PC-9 (cell line): ENCODE data around the gene SMC4. TPM values are rescaled to one million over a fixed set of nuclear protein-coding genes. Genes with fewer than 3 reads are reported as not detected.

Experiments
- BruUV-seq: library from RNA; stranded (reverse); fragments of 400-500 nt; replicated peaks from 2 replicates; lab custom pipeline; 2021; lab: Mats Ljungman, UMichigan
- CTCF ChIA-PET: fragments of 300-600 bp; sonication (Branson Sonifier 250); formaldehyde crosslinking; loops from one replicate; lab custom pipeline; 2022; ENCODE audit warnings: antibody characterized with exemption; lab: Charles Lee
- POLR2A ChIA-PET: fragments of 300-600 bp; sonication (Branson Sonifier 250); formaldehyde crosslinking; loops from one replicate; lab custom pipeline; 2022; ENCODE audit warnings: antibody characterized with exemption; ENCODE audit not compliant: unreplicated experiment; lab: Charles Lee
- DNase-seq, 2 experiments: peaks; one replicate each; pipeline versions ENCODE4 v3.0.0 to v3.0.0-alpha.2; 2015 to 2022; ENCODE audit warnings: mixed read lengths in 1 of 2
- H2AFZ ChIP-seq: fragments of 200-600 bp; sonication (generic); 2 replicates; pipeline ENCODE4 v1.8.1; 2017; ENCODE audit warnings: antibody characterized with exemption
- H3F3A ChIP-seq: fragments of 200-600 bp; sonication (generic); 2 replicates; pipeline ENCODE4 v1.8.1; 2017; ENCODE audit warnings: antibody characterized with exemption, mild to moderate bottlenecking, low read depth; ENCODE audit not compliant: insufficient read depth
- H3K27ac ChIP-seq: fragments of 200-600 bp; sonication (generic); 2 replicates; pipeline ENCODE4 v1.6.1; 2016; ENCODE audit warnings: mixed run types
- H3K27me3 ChIP-seq: fragments of 200-600 bp; sonication (generic); 2 replicates; pipeline ENCODE4 v1.6.1; 2016; ENCODE audit warnings: low read depth, mixed run types; ENCODE audit not compliant: insufficient read depth
- H3K36me3 ChIP-seq: fragments of 200-600 bp; sonication (generic); 2 replicates; pipeline ENCODE4 v1.6.1; 2016; ENCODE audit warnings: low read depth, mixed run types
- H3K4me1 ChIP-seq: fragments of 200-600 bp; sonication (generic); replicated peaks from 2 replicates; pipeline ENCODE4 v1.6.1; 2016; ENCODE audit warnings: mixed run types; ENCODE audit not compliant: insufficient read depth
- H3K4me2 ChIP-seq: fragments of 200-600 bp; sonication (generic); 2 replicates; pipeline ENCODE4 v1.6.1; 2017; ENCODE audit warnings: mixed run types
- H3K4me3 ChIP-seq: fragments of 200-600 bp; sonication (generic); 2 replicates; pipeline ENCODE4 v1.6.1; 2016; ENCODE audit warnings: mixed run types
- H3K79me2 ChIP-seq: fragments of 200-600 bp; sonication (generic); 2 replicates; pipeline ENCODE4 v1.6.1; 2017; ENCODE audit warnings: low read depth, mixed run types
- H3K9me2 ChIP-seq: fragments of 200-600 bp; sonication (generic); 2 replicates; pipeline ENCODE4 v1.8.1; 2017; ENCODE audit warnings: mild to moderate bottlenecking; ENCODE audit not compliant: insufficient read depth
- H3K9me3 ChIP-seq: fragments of 200-600 bp; sonication (generic); 2 replicates; pipeline ENCODE4 v1.8.1; 2016; ENCODE audit warnings: low read depth; ENCODE audit not compliant: insufficient read depth
- H4K20me1 ChIP-seq: fragments of 200-600 bp; sonication (generic); 2 replicates; pipeline ENCODE4 v1.8.1; 2017; ENCODE audit not compliant: insufficient read depth
- CTCF ChIP-seq: fragments of 200-600 bp; sonication (generic); conservative IDR thresholded peaks from 2 replicates; pipeline ENCODE4 v1.6.1; 2017; ENCODE audit warnings: mixed run types, antibody characterized with exemption, mild to moderate bottlenecking, moderate library complexity
- EZH2 ChIP-seq: fragments of 200-600 bp; sonication (generic); IDR thresholded peaks from 2 replicates; pipeline ENCODE4 v1.8.0; 2017; ENCODE audit warnings: antibody characterized with exemption, low read depth
- intact Hi-C: fragments of 100-400 bp; cut with micrococcal nuclease; formaldehyde crosslinking; loops from one replicate; pipeline ENCODE4 v1.10.0; 2022; ENCODE audit not compliant: unreplicated experiment
- total RNA-seq: library from RNA; stranded (reverse); gene quantifications from 2 replicates; pipeline ENCODE4 v1.2.3, GENCODE V29; 2021

SMC4 gene
- total RNA-seq, 1 experiment from 2014 or later: 181 TPM

DNA sequence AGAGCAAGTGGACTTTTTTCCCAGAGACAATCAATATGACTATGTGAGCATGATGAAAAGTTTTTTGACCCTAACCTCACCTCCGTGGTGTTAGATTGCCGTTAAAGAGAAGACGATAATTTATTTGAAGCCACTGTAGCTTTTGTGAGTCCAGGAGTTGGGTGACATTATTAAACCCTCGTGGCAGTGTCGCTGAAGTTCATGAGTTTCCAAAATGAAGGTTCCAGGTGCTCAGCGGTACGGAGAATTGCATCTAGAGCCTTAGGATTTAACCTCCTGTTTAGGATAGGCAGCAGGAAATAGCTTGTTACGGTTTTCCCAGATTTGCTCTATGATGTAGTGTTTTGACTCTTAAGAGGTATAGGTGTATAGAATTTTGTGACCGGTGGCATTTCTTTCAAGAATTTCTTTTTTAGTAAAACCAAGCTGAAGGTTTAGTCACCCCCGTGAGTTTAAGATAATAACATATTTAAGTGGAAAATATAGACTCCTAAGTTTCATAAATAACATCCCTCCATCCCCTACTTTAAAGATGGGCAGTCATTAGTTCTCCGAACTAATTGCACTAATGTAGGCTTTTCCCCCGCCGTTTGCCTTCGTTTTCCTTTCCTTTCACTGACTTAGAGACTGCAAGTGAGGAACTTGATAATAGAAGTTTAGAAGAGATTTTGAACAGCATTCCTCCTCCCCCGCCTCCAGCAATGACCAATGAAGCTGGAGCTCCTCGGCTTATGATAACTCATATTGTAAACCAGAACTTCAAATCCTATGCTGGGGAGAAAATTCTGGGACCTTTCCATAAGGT lies 2.0 kb downstream of the SMC4 start:
- no peaks in the 10 kb centered on the region for H3K9me2 ChIP-seq
- peak overlapping the region; percentile 86 for H3K4me2 ChIP-seq
- H3K79me2 ChIP-seq: peaks cover 95% of the 10 kb centered on the region
- ChIA-PET CTCF (interaction anchor here (0.6 kb wide), 1 partner anchor 1675 kb away, joined by 3 read pairs; no protein-coding TSS in a partner anchor), POLR2A (interaction anchor here (0.6 kb wide), 1 partner anchor 1017 kb away, joined by 3 read pairs; no protein-coding TSS in a partner anchor)
- no peaks in the 10 kb centered on the region for H3K27me3 ChIP-seq
- intact Hi-C loops: loop anchor here (2.0 to 10.0 kb wide), 2 partner anchors 47 to 767 kb away; partner anchors contain the start of gene TRIM59
- H3K27ac ChIP-seq: peak overlapping the region; percentile 67
- peaks cover 11% of the 10 kb centered on the region for H4K20me1 ChIP-seq
- peaks cover 8% of the 10 kb centered on the region; the same call in 1 of the 2 replicates for H3K36me3 ChIP-seq
- peaks cover 10% of the 10 kb centered on the region for H3F3A ChIP-seq
- no peak for TF ChIP-seq CTCF
- no peak for TF ChIP-seq EZH2
- peaks cover 34% of the 10 kb centered on the region for H3K4me1 ChIP-seq
- H3K4me3 ChIP-seq: peak overlapping the region; percentile 90
- no peaks in the 10 kb centered on the region for H3K9me3 ChIP-seq
- BruUV-seq: no TSS peak
- H2AFZ ChIP-seq: peak overlapping the region; percentile 93
- peak; percentile 26 to 47 for DNase-seq

GRCh38 chr3:160402221-160403027 lies 3.0 kb downstream of the SMC4 start:
- peak overlapping the region; percentile 90 for H3K4me3 ChIP-seq
- peak overlapping the region; percentile 67 for H3K27ac ChIP-seq

More at GRCh38 chr3:160402221-160403027, 3.0 kb downstream of the SMC4 start:
- Histone ChIP-seq H3K9me3 (no peaks in the 10 kb centered on the region), H3K4me1 (peaks cover 34% of the 10 kb centered on the region), H3K79me2 (peaks cover 95% of the 10 kb centered on the region), H3K36me3 (peaks cover 15% of the 10 kb centered on the region), H2AFZ (peak overlapping the region; percentile 93; the same call in 1 of the 2 replicates), H3K4me2 (peak overlapping the region; percentile 86), H3K9me2 (no peaks in the 10 kb centered on the region), H3K27me3 (no peaks in the 10 kb centered on the region), H4K20me1 (peaks cover 11% of the 10 kb centered on the region), H3F3A (peaks cover 10% of the 10 kb centered on the region)
- ChIA-PET POLR2A (no interaction called here), CTCF (interaction anchor here (0.6 to 0.7 kb wide), 2 partner anchors 41 to 1640 kb away, joined by 3 to 5 read pairs; no protein-coding TSS in a partner anchor)
- DNase-seq: no peak
- TF ChIP-seq EZH2: no peak
- TF ChIP-seq CTCF: no peak
- intact Hi-C loops: loop anchor here (2.0 to 10.0 kb wide), 2 partner anchors 46 to 768 kb away; partner anchors contain the start of gene TRIM59
- BruUV-seq: no TSS peak
